Heart left ventricle (tissue), 16 donors: Measurements from ENCODE around the gene CDK1. TPM values are rescaled to one million over a fixed set of nuclear protein-coding genes. Genes with fewer than 3 reads are reported as not detected.

ENCODE experiments used
- ATAC-seq, 4 donors: fragments of 200-7000 bp; cut with Tn5 transposase; one replicate each; pipeline ENCODE4 v1.9.1; 2020 to 2022; ENCODE audit warnings: moderate library complexity in 4 of 4, mild to moderate bottlenecking in 3 of 4, moderate number of reproducible peaks in 1 of 4
- DNase-seq, 5 donors: peaks; one replicate each; pipeline ENCODE4 v3.0.0-alpha.2; 2020
- H3K27ac ChIP-seq, 12 donors: fragments of 200-600 bp; sonication (generic) in 4 of 12; one replicate each; pipeline versions ENCODE4 v1.5.0 to v1.8.0; 2016 to 2022; ENCODE audit warnings: mild to moderate bottlenecking in 2 of 12
- H3K27me3 ChIP-seq, 9 donors: fragments of 200-600 bp; sonication (generic) in 2 of 9; one replicate each; pipeline versions ENCODE4 v1.5.1 to v1.8.0; 2016 to 2022; ENCODE audit warnings: mild to moderate bottlenecking in 3 of 9
- H3K36me3 ChIP-seq, 9 donors: fragments of 200-600 bp; sonication (generic) in 2 of 9; one replicate each; pipeline versions ENCODE4 v1.5.0 to v1.8.0; 2018 to 2022; ENCODE audit warnings: mild to moderate bottlenecking in 2 of 9
- H3K4me1 ChIP-seq, 12 donors: fragments of 200-600 bp; sonication (generic) in 4 of 12; one replicate each; pipeline versions ENCODE4 v1.5.0 to v1.8.0; 2016 to 2022; ENCODE audit warnings: mild to moderate bottlenecking in 3 of 12
- H3K4me3 ChIP-seq, 12 donors: fragments of 200-600 bp; sonication (generic) in 4 of 12; one replicate each; pipeline versions ENCODE4 v1.5.0 to v1.8.0; 2017 to 2022; ENCODE audit warnings: mild to moderate bottlenecking in 9 of 12, moderate library complexity in 4 of 12
- H3K9me3 ChIP-seq, 12 donors: fragments of 200-600 bp; sonication (generic) in 4 of 12; one replicate each; pipeline versions ENCODE4 v1.5.0 to v1.8.0; 2016 to 2022; ENCODE audit warnings: mild to moderate bottlenecking in 1 of 12
- CTCF ChIP-seq, 12 donors: fragments of 200-600 bp; sonication (generic) in 4 of 12; IDR thresholded peaks; one replicate each; pipeline versions ENCODE4 v1.5.0 to v1.8.0; 2018 to 2022; ENCODE audit warnings: antibody characterized with exemption in 12 of 12, mild to moderate bottlenecking in 5 of 12
- POLR2A ChIP-seq, 2 donors: fragments of 450-650 bp; IDR thresholded peaks; one replicate each; pipeline ENCODE4 v1.6.1; 2017; ENCODE audit warnings: antibody characterized with exemption in 2 of 2, mild to moderate bottlenecking in 2 of 2, moderate library complexity in 2 of 2
- WGBS, 4 donors: extraction: QIAGEN DNeasy Blood & Tissue Kit in 2 of 4; methylation state at CpG; one replicate each; pipeline versions ENCODE4 v1.1.5 to v1.1.7; 2013 to 2018; 5-methylcytosine and 5-hydroxymethylcytosine counted together
- intact Hi-C, 10 donors: fragments of 100-400 bp; cut with DNase I; formaldehyde crosslinking; loops; one replicate each; pipeline versions ENCODE4 v1.11.1 to v1.14.2; 2022
- polyA plus RNA-seq, 2 donors: library from polyadenylated mRNA; stranded (reverse); fragments of 200-250 nt; gene quantifications; one replicate each; pipeline ENCODE4 v1.2.3, GENCODE V29; 2013
- total RNA-seq, 9 donors: library from RNA; depleted of rRNA in 2 of 9; stranded (reverse); fragments of >200 nt in 2 of 9; fragmentation: NEBNext Ultra II Directional in 3 of 9; extraction: Animal tissue kit (Norgen Biotek cat#: 25700) in 3 of 9; gene quantifications; one replicate each; pipeline versions ENCODE4 v1.1.0 to v1.2.4, GENCODE V29; 2016 to 2023
- donor health status: ischemic (EF 13 %, LVEDD 7.1; RV severe dilation, severe dysfunction).
- donor health status: healthy with polysubstance abuse.
- donor health status: DM: no; HTN: yes; CAD: no.
- donor health status: DM: no; HTN: no; CAD: no.
- donor health status: ischemic (EF 25% LVEDD 6.9; RV normal size, moderate dysfunction).
- donor health status: ischemic (EF 25% LVEDD 5.7; RV mildly dilated, moderate dysfunction).
- donor health status: healthy.
- donor health status: DM: yes; HTN: yes; CAD: no.
- donor health status: ischemic (EF 35%, LVEDD 5.7; RV mildly dilated, moderate dysfunction).
- donor health status: nonischemic (EF 11% LVEDD 7.7; RV severe dilation, severe dysfunction).
- donor health status: DM: yes; HTN: yes; CAD: no.
- donor health status: PGD.
- donor health status: ischemic (EF 29% LVEDD 5.4; RV normal size, mild dysfunction).
- donor health status: nonischemic (EF 23%, LVEDD 6.1; RV moderate dilation, normal function).

The CDK1 gene
- total and polyA plus RNA-seq, 11 donors: 0.44 to 13.8 (median 0.99) TPM; not detected in 1

DNA sequence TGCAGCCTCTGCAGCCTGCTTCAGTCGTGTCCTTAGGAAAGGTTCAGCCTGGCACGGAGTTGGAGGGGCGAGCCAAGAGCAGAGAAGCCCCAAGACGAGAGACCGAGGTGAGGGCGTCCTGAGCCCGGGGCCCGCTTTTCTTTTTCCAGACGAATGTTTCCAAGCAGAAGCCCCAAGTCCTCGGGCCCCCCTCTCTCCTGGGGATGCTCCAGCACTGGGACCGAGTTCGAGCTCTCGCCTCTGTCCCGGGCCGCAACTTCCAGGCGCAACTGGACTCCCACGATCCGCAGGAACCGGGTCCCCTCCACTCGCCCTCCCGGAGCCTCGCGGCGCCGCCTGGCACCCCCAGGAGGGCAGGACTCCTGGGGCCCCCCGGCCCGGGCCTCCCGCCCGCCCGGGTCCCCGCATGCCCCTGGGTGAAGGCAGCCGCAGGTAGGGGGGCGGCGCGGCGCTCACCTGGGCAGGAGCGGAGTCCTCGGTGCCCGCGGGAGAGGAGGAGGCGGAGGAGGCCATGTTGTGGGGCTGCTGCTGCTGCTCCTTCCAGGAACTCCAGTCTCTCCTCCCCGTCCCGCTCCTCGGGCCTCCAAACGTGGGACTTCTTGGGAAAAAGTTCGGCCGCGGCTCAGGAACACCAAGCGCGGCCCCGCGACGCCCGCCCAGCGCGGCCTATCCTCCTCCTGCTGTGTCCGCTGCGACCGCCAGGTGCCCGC is 45.3 kb upstream of the CDK1 start:
- Histone ChIP-seq H3K36me3 (no peaks in the 10 kb centered on the region), H3K27ac (peak overlapping the region in 1 of 12 donors; percentile 50), H3K4me3 (peak overlapping the region; percentile 21 to 65 (median 53)), H3K27me3 (peaks cover 6 to 60% (median 34%) of the 10 kb centered on the region in 9 donors), H3K9me3 (no peaks in the 10 kb centered on the region), H3K4me1 (peaks cover 0 to 21% (median 10%) of the 10 kb centered on the region in 12 donors)
- 0 to 1% (median 1%) methylated on average over 27 to 60 of the region's 60 CpGs for WGBS, 4 donors
- ATAC-seq (peak in 2 of 4 donors; percentile 46 to 64), DNase-seq (peak in 2 of 5 donors; percentile 28 to 60)
- TF ChIP-seq CTCF (IDR thresholded peaks at IDR 0.05): peak in 1 of 12 donors; percentile 30
- TF ChIP-seq POLR2A (IDR thresholded peaks at IDR 0.05): no peak
- intact Hi-C loops: no loop called here

DNA sequence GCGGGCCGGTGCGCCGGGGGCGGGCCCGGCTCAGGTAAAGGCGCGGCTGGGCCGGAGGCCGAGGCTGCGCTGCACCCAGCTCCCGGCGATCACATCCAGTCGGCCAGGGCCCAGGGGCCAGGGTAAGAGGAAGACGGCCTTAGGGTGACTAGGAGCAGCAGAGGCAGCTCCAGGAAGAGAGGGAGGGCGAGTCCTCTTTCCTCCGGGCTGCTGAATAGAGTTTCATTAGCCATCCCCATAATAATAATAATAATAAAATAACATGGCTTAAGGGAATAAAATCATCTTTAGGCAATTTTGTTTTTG is 44.8 kb upstream of the CDK1 start:
- Histone ChIP-seq H3K4me3 (peak overlapping the region; percentile 21 to 65 (median 53)), H3K27me3 (peaks cover 6 to 60% (median 34%) of the 10 kb centered on the region in 9 donors), H3K4me1 (peaks cover 0 to 21% (median 10%) of the 10 kb centered on the region in 12 donors), H3K27ac (peak overlapping the region in 1 of 12 donors; percentile 50), H3K36me3 (no peaks in the 10 kb centered on the region), H3K9me3 (no peaks in the 10 kb centered on the region)
- no peak for TF ChIP-seq POLR2A (IDR thresholded peaks at IDR 0.05)
- TF ChIP-seq CTCF (IDR thresholded peaks at IDR 0.05): peak in 2 of 12 donors; percentile 12 to 21
- ATAC-seq: peak in 1 of 4 donors; percentile 63
- intact Hi-C loops: no loop called here
- WGBS, 4 donors: 2 to 7% (median 4%) methylated on average over 17 of the region's 17 CpGs
- no peak for DNase-seq

DNA sequence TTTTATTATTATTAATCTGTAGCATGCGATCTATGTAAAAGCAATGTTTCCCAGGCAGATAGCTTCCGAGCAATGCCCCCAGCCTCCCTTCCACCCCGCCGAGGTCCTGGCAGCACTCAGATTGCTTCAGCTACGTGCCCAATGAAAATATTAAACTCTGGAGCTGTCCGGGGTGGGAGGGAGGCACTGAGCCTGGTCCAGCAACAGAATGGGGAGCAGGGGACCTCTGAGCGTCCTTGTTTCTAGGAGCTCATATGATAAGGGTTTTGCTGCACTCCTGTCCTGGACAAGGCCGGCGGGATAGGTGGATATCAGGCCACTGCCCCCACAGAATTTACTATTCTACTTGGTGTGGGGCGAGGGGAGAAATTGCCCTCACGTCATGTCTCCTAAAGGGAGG is 44.5 kb upstream of the CDK1 start:
- Histone ChIP-seq H3K27me3 (peaks cover 6 to 60% (median 34%) of the 10 kb centered on the region in 9 donors), H3K36me3 (no peaks in the 10 kb centered on the region), H3K4me3 (peak overlapping the region in 9 of 12 donors; percentile 45 to 65 (median 56)), H3K9me3 (no peaks in the 10 kb centered on the region), H3K27ac (no peak overlapping the region), H3K4me1 (peaks cover 0 to 21% (median 10%) of the 10 kb centered on the region in 12 donors)
- ATAC-seq (no peak), DNase-seq (no peak)
- intact Hi-C loops: no loop called here
- TF ChIP-seq POLR2A (IDR thresholded peaks at IDR 0.05) (no peak), CTCF (IDR thresholded peaks at IDR 0.05) (no peak)
- 73 to 79% (median 77%) methylated on average over 11 of the region's 11 CpGs for WGBS, 4 donors

- Histone ChIP-seq H3K27ac (no peak overlapping the region), H3K27me3 (peaks cover 6 to 60% (median 34%) of the 10 kb centered on the region in 9 donors), H3K36me3 (no peaks in the 10 kb centered on the region), H3K9me3 (no peaks in the 10 kb centered on the region), H3K4me1 (peaks cover 0 to 21% (median 10%) of the 10 kb centered on the region in 12 donors), H3K4me3 (no peak overlapping the region)
- TF ChIP-seq CTCF (IDR thresholded peaks at IDR 0.05): no peak
- no peak for TF ChIP-seq POLR2A (IDR thresholded peaks at IDR 0.05)
- DNase-seq (no peak), ATAC-seq (no peak)
- 90 to 96% (median 95%) methylated on average over 3 of the region's 3 CpGs for WGBS, 4 donors
- intact Hi-C loops: no loop called here
These were observed 44.1 kb upstream of the CDK1 start for GRCh38 chr10:60734226-60734625.
